ENCODE measurements around the gene FRMPD2. TPM values are rescaled to one million over a fixed set of nuclear protein-coding genes. Genes with fewer than 3 reads are reported as not detected.
A peak's percentile ranks its signal among the peaks of the same experiment; 100 is the strongest.

Gene FRMPD2
- total and polyA plus RNA-seq, 3 experiments from 2014 or later = not detected

DNA sequence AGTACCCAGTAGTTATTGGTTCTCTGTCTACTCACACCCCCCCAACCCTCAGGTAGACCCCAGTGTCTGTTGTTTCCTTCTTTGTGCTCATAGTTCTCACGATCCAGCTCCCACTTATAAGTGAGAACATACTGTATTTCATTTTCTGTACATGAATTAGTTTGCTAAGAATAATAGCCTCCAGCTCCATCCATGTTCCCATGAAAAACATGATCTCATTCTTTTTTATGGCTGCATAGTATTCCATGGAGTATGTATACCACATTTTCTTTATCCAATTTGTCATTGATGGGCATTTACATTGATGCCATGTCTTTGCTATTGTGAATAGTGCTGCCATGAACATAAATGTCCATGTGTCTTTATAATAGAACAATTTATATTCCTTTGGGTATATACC lies 2.6 kb upstream of the FRMPD2 start:
- H3K4me3 Mint-ChIP-seq = no peak overlapping the region
- H3K4me3 ChIP-seq (ENCODE audit: low read length) = no peak overlapping the region
- no peaks in the 10 kb centered on the region for H3K36me3 ChIP-seq (ENCODE audit: insufficient read depth, low read length)
- H3K9me3 ChIP-seq (ENCODE audit: low read length) = no peaks in the 10 kb centered on the region
- H3K27ac Mint-ChIP-seq = no peak overlapping the region
- DNase-seq = no peak
- no peaks in the 10 kb centered on the region for H3K4me1 ChIP-seq (ENCODE audit: insufficient read depth, low read length)
- H3K4me1 Mint-ChIP-seq = no peaks in the 10 kb centered on the region
- POLR2A ChIA-PET = no interaction called here
- H3K36me3 Mint-ChIP-seq = peaks cover 0 to 7% (median 0%) of the 10 kb centered on the region in 3 donors
- H3K27me3 Mint-ChIP-seq = peaks cover 4 to 36% of the 10 kb centered on the region in 2 donors
- CTCF ChIA-PET = no interaction called here
- H3K9me3 Mint-ChIP-seq = peaks cover 4 to 14% (median 10%) of the 10 kb centered on the region in 5 donors
- H3K27me3 ChIP-seq (ENCODE audit: insufficient read depth, low read length, poor library complexity, severe bottlenecking) = no peaks in the 10 kb centered on the region
- H3K27ac ChIP-seq (ENCODE audit: low read depth, low read length) = no peak overlapping the region

GRCh38 chr10:48273741-48274140 lies 755 bp downstream of the FRMPD2 start:
- H3K4me1 ChIP-seq (ENCODE audit: insufficient read depth, low read length) = no peaks in the 10 kb centered on the region
- Mint-ChIP-seq H3K27me3 (peaks cover 8 to 28% of the 10 kb centered on the region in 2 donors), H3K4me3 (no peak overlapping the region), H3K9me3 (peaks cover 0 to 4% (median 0%) of the 10 kb centered on the region in 5 donors), H3K36me3 (no peaks in the 10 kb centered on the region), H3K27ac (no peak overlapping the region), H3K4me1 (no peaks in the 10 kb centered on the region)
- no peaks in the 10 kb centered on the region for H3K27me3 ChIP-seq (ENCODE audit: insufficient read depth, low read length, poor library complexity, severe bottlenecking)
- ChIA-PET CTCF (no interaction called here), POLR2A (no interaction called here)
- no peak overlapping the region for H3K4me3 ChIP-seq (ENCODE audit: low read length)
- H3K36me3 ChIP-seq (ENCODE audit: insufficient read depth, low read length) = no peaks in the 10 kb centered on the region
- H3K9me3 ChIP-seq (ENCODE audit: low read length) = no peaks in the 10 kb centered on the region
- no peak overlapping the region for H3K27ac ChIP-seq (ENCODE audit: low read depth, low read length)
- no peak for DNase-seq

DNA sequence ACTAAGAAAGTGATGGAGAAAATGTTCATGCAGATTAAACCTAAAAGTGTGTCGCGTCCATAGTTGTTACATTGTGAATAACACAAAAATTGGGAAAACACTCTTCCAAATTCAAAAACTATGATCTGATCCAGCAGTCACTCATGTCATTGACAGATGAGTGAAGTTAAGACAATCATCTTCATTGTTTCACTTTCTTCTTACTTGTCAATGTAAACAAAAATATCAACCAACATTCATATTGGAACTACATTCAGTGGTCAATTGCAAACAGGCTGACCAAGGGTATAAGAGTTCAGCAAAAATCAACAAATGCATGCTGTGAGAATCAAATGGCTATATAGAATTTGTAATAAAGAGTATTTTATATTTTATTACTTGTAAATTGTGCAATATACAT lies 1.8 kb downstream of the FRMPD2 start:
- H3K9me3 Mint-ChIP-seq = peaks cover 0 to 1% (median 0%) of the 10 kb centered on the region in 5 donors
- ChIA-PET CTCF (no interaction called here), POLR2A (no interaction called here)
- Histone ChIP-seq H3K9me3 (ENCODE audit: low read length) (no peaks in the 10 kb centered on the region), H3K4me3 (ENCODE audit: low read length) (no peak overlapping the region), H3K36me3 (ENCODE audit: insufficient read depth, low read length) (no peaks in the 10 kb centered on the region), H3K4me1 (ENCODE audit: insufficient read depth, low read length) (no peaks in the 10 kb centered on the region), H3K27ac (ENCODE audit: low read depth, low read length) (no peak overlapping the region), H3K27me3 (ENCODE audit: insufficient read depth, low read length, poor library complexity, severe bottlenecking) (no peaks in the 10 kb centered on the region)
- H3K4me1 Mint-ChIP-seq = no peaks in the 10 kb centered on the region
- H3K36me3 Mint-ChIP-seq = no peaks in the 10 kb centered on the region
- no peak overlapping the region for H3K4me3 Mint-ChIP-seq
- DNase-seq = no peak
- no peak overlapping the region for H3K27ac Mint-ChIP-seq
- H3K27me3 Mint-ChIP-seq = peaks cover 8 to 19% of the 10 kb centered on the region in 2 donors

- Histone ChIP-seq H3K9me3 (ENCODE audit: low read length) (no peaks in the 10 kb centered on the region), H3K27me3 (ENCODE audit: insufficient read depth, low read length, poor library complexity, severe bottlenecking) (no peaks in the 10 kb centered on the region), H3K27ac (ENCODE audit: low read depth, low read length) (no peak overlapping the region), H3K4me3 (ENCODE audit: low read length) (no peak overlapping the region), H3K36me3 (ENCODE audit: insufficient read depth, low read length) (no peaks in the 10 kb centered on the region), H3K4me1 (ENCODE audit: insufficient read depth, low read length) (no peaks in the 10 kb centered on the region)
- peaks cover 0 to 1% (median 0%) of the 10 kb centered on the region in 5 donors for H3K9me3 Mint-ChIP-seq
- DNase-seq = no peak
- H3K27ac Mint-ChIP-seq = no peak overlapping the region
- no peaks in the 10 kb centered on the region for H3K36me3 Mint-ChIP-seq
- peaks cover 12 to 22% of the 10 kb centered on the region in 2 donors for H3K27me3 Mint-ChIP-seq
- H3K4me3 Mint-ChIP-seq = no peak overlapping the region
- POLR2A ChIA-PET = no interaction called here
- H3K4me1 Mint-ChIP-seq = no peaks in the 10 kb centered on the region
- CTCF ChIA-PET = no interaction called here
These were observed 3.3 kb downstream of the FRMPD2 start for GRCh38 chr10:48271047-48271730.

DNA sequence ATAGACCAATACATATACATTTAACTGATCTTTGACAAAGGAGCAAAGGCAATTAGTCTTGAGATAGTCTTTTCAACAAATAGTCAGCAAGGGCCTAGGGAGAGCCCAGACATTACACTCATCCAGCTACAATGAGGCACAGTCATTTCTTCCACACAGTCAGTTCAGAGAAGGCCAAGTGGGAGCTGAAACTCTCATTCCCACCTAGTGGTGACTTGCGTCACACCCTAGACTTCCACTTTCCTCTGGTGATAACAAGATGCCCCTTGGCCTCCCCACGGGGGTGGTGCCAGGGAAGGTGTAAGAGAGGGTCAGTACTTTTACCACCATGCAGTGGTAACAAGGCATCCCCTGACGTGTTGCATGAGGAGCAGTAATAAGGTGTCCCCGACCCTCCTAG lies 8.0 kb downstream of the FRMPD2 start:
- no peaks in the 10 kb centered on the region for H3K27me3 ChIP-seq (ENCODE audit: insufficient read depth, low read length, poor library complexity, severe bottlenecking)
- no peak overlapping the region for H3K4me3 ChIP-seq (ENCODE audit: low read length)
- H3K9me3 Mint-ChIP-seq = peaks cover 0 to 1% (median 0%) of the 10 kb centered on the region in 5 donors
- no peak overlapping the region for H3K4me3 Mint-ChIP-seq
- no peak for DNase-seq
- ChIA-PET CTCF (no interaction called here), POLR2A (no interaction called here)
- no peak overlapping the region for H3K27ac ChIP-seq (ENCODE audit: low read depth, low read length)
- H3K27me3 Mint-ChIP-seq = peaks cover 10 to 18% of the 10 kb centered on the region in 2 donors
- no peak overlapping the region for H3K27ac Mint-ChIP-seq
- no peaks in the 10 kb centered on the region for H3K4me1 Mint-ChIP-seq
- no peaks in the 10 kb centered on the region for H3K36me3 ChIP-seq (ENCODE audit: insufficient read depth, low read length)
- no peaks in the 10 kb centered on the region for H3K9me3 ChIP-seq (ENCODE audit: low read length)
- H3K36me3 Mint-ChIP-seq = no peaks in the 10 kb centered on the region
- H3K4me1 ChIP-seq (ENCODE audit: insufficient read depth, low read length) = no peaks in the 10 kb centered on the region

DNA sequence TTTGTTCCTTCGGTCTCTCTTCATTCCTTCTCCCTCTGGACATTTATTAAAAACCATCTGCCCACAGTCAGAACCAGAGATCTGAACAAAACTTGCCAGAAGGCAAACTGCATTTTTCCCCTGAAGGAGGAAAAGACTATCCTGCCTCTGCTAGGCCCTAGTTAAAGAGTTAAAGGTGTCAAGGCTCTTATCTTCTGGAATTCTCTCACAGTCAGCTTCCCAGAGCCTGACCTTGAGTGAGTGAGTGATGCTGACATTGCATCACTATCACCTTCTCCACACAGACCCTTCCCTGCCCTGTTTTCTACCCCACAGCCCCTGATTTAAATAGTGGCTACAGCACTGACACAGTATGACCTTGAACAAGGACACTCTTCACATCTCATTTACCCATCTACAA lies 16.4 kb downstream of the FRMPD2 start:
- Mint-ChIP-seq H3K36me3 (no peaks in the 10 kb centered on the region), H3K9me3 (peaks cover 0 to 5% (median 0%) of the 10 kb centered on the region in 5 donors), H3K27me3 (peaks cover 13 to 36% of the 10 kb centered on the region in 2 donors), H3K4me3 (no peak overlapping the region), H3K27ac (no peak overlapping the region), H3K4me1 (no peaks in the 10 kb centered on the region)
- Histone ChIP-seq H3K27ac (ENCODE audit: low read depth, low read length) (no peak overlapping the region), H3K4me3 (ENCODE audit: low read length) (no peak overlapping the region), H3K9me3 (ENCODE audit: low read length) (no peaks in the 10 kb centered on the region), H3K36me3 (ENCODE audit: insufficient read depth, low read length) (no peaks in the 10 kb centered on the region), H3K4me1 (ENCODE audit: insufficient read depth, low read length) (no peaks in the 10 kb centered on the region), H3K27me3 (ENCODE audit: insufficient read depth, low read length, poor library complexity, severe bottlenecking) (no peaks in the 10 kb centered on the region)
- DNase-seq = no peak
- ChIA-PET CTCF (no interaction called here), POLR2A (no interaction called here)

- CTCF ChIA-PET = no interaction called here
These were observed 17.0 kb downstream of the FRMPD2 start for GRCh38 chr10:48257407-48257961.

DNA sequence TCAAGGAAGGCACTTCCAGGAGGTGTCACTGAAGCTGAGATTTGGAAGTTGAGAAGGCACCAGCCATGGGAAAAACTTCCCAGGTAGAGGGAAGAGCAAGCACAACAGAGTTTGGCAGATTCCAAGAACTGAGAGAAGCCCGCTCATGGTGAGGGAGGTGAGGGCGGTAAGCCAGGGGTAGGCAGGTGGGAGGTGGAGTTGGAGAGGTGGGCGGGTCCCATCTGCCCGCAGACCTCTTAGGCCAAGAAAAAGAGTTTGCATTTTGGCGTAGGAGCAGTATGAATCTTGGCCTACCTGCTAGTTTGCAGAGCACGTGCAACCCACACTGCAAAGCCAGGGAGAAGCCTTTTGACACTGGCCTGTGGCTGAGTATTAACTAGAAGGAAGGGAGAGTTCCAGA lies 18.8 kb downstream of the FRMPD2 start:
- no peak for DNase-seq
- Mint-ChIP-seq H3K27me3 (peaks cover 12 to 33% of the 10 kb centered on the region in 2 donors), H3K9me3 (peaks cover 0 to 5% (median 0%) of the 10 kb centered on the region in 5 donors), H3K4me3 (no peak overlapping the region), H3K4me1 (no peaks in the 10 kb centered on the region), H3K36me3 (no peaks in the 10 kb centered on the region), H3K27ac (peak overlapping the region in 1 of 8 donors; percentile 74)
- CTCF ChIA-PET = no interaction called here
- Histone ChIP-seq H3K36me3 (ENCODE audit: insufficient read depth, low read length) (no peaks in the 10 kb centered on the region), H3K9me3 (ENCODE audit: low read length) (no peaks in the 10 kb centered on the region), H3K4me1 (ENCODE audit: insufficient read depth, low read length) (no peaks in the 10 kb centered on the region), H3K4me3 (ENCODE audit: low read length) (no peak overlapping the region), H3K27ac (ENCODE audit: low read depth, low read length) (no peak overlapping the region), H3K27me3 (ENCODE audit: insufficient read depth, low read length, poor library complexity, severe bottlenecking) (no peaks in the 10 kb centered on the region)
- POLR2A ChIA-PET = no interaction called here

More at GRCh38 chr10:48257407-48257961, 17.0 kb downstream of the FRMPD2 start:
- H3K27me3 Mint-ChIP-seq = peaks cover 13 to 36% of the 10 kb centered on the region in 2 donors
- H3K27ac Mint-ChIP-seq = no peak overlapping the region
- no peak overlapping the region for H3K4me3 Mint-ChIP-seq
- POLR2A ChIA-PET = no interaction called here
- DNase-seq = no peak
- H3K36me3 ChIP-seq (ENCODE audit: insufficient read depth, low read length) = no peaks in the 10 kb centered on the region
- H3K4me1 ChIP-seq (ENCODE audit: insufficient read depth, low read length) = no peaks in the 10 kb centered on the region
- peaks cover 0 to 5% (median 0%) of the 10 kb centered on the region in 5 donors for H3K9me3 Mint-ChIP-seq
- H3K36me3 Mint-ChIP-seq = no peaks in the 10 kb centered on the region
- H3K27ac ChIP-seq (ENCODE audit: low read depth, low read length) = no peak overlapping the region
- H3K4me3 ChIP-seq (ENCODE audit: low read length) = no peak overlapping the region
- no peaks in the 10 kb centered on the region for H3K27me3 ChIP-seq (ENCODE audit: insufficient read depth, low read length, poor library complexity, severe bottlenecking)
- H3K9me3 ChIP-seq (ENCODE audit: low read length) = no peaks in the 10 kb centered on the region
- no peaks in the 10 kb centered on the region for H3K4me1 Mint-ChIP-seq
